ENCODE data around the gene SLC25A41.

SLC25A41 gene

GRCh38 chr19:6471076-6471475 lies 37.5 kb upstream of the SLC25A41 start:
- no peak for TF ChIP-seq CTCF (IDR thresholded peaks at IDR 0.05; ENCODE audit: borderline replicate concordance, insufficient read depth, low read depth, low read length)
- no peak overlapping the region for H3K4me3 ChIP-seq (ENCODE audit: low read depth, low read length)

GRCh38 chr19:6470173-6470572 lies 36.6 kb upstream of the SLC25A41 start:
- no peak for TF ChIP-seq CTCF (IDR thresholded peaks at IDR 0.05; ENCODE audit: borderline replicate concordance, insufficient read depth, low read depth, low read length)
- no peak overlapping the region for H3K4me3 ChIP-seq (ENCODE audit: low read depth, low read length)

DNA sequence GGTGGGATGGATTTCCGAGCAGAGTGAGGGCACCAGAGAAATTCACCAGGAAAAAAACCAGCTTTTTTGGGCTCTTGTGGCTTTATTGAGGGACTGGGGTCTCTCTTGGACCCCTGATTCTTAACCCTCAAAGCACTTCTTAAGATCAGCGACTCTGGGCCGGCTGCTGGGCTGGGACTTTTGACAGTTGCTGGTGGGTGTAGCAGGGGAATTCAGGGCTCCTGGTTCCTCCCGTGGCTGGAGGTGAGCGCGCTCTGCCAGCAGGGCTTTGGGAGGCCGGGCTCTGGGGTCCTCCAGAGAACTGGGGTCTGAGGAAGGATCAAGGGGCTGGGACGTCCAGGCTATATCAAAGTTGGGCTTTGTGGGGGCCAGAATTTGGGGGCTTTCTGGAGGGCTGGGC lies 33.8 kb upstream of the SLC25A41 start:
- no peak overlapping the region for H3K4me3 ChIP-seq (ENCODE audit: low read depth, low read length)
- TF ChIP-seq CTCF (IDR thresholded peaks at IDR 0.05; ENCODE audit: borderline replicate concordance, insufficient read depth, low read depth, low read length) = no peak

- H3K4me3 ChIP-seq (ENCODE audit: low read depth, low read length) = no peak overlapping the region
- TF ChIP-seq CTCF (IDR thresholded peaks at IDR 0.05; ENCODE audit: borderline replicate concordance, insufficient read depth, low read depth, low read length) = no peak
These were observed 33.1 kb upstream of the SLC25A41 start for GRCh38 chr19:6466526-6467248.

DNA sequence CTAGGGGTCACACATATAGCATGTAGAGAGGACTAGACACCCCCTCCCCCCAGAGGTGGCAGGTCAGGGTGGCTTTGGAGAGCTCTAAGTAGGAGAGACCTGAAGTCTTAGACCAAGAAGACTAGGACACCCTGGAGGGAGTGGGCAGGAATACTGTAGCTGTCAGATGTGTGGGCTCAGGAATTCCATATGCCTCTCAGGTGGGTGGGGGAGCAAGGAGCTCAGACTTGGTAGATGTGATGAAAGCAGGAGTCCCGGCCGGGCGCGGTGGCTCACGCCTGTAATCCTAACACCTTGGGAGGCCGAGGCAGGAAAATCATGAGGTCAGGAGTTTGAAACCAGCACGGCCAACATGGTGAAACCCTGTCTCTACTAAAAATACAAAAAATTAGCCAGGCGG lies 32.1 kb upstream of the SLC25A41 start:
- TF ChIP-seq CTCF (IDR thresholded peaks at IDR 0.05; ENCODE audit: borderline replicate concordance, insufficient read depth, low read depth, low read length) = no peak
- H3K4me3 ChIP-seq (ENCODE audit: low read depth, low read length) = no peak overlapping the region

DNA sequence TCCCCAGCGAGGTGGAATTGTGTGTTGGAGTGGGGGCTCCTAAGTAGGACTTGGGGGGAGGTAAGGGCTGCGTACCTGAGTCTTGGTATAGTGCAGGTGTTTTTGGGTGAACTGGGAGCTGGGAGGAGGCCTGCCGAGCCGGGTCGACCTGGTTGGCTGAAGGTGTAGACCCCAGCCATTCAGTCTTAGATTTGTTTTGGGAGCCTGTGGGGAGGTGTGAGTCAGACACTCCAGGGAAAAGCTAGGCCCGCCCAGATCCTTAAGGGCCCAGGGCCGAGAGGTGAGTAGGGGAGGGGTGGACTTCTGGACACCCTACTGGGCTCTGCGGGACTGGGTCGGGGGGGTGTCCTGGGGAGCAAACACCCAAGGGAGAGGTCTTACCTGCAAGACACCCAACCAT lies 31.4 kb upstream of the SLC25A41 start:
- no peak overlapping the region for H3K4me3 ChIP-seq (ENCODE audit: low read depth, low read length)
- no peak for TF ChIP-seq CTCF (IDR thresholded peaks at IDR 0.05; ENCODE audit: borderline replicate concordance, insufficient read depth, low read depth, low read length)

- no peak within 1 kb of the TSS for H3K4me3 ChIP-seq (ENCODE audit: low read depth, low read length)
- TF ChIP-seq CTCF (IDR thresholded peaks at IDR 0.05; ENCODE audit: borderline replicate concordance, insufficient read depth, low read depth, low read length) = no peak
These were observed 30.7 kb upstream of the SLC25A41 start, which contains the start of gene CRB3 for GRCh38 chr19:6464070-6464873. TSS of gene CRB3 (plus strand) at chr19:6464271. CDS start at chr19:6464702, 431 bp downstream.

Data from GM12875 (cell line).